22Rv1 (cell line): ENCODE data around the gene NRCAM.

ENCODE experiments used
- H3K27ac ChIP-seq: fragments of 450-650 bp; 2 replicates; pipeline ENCODE4 v1.5.1; 2017
- CTCF ChIP-seq: fragments of 450-650 bp; IDR thresholded peaks from 2 replicates; pipeline ENCODE4 v1.5.1; 2017; ENCODE audit warnings: mild to moderate bottlenecking
- ZFX ChIP-seq: fragments of 450-650 bp; IDR thresholded peaks from 2 replicates; pipeline ENCODE4 v1.6.1; 2017; ENCODE audit warnings: antibody characterized with exemption, borderline replicate concordance

Gene NRCAM

GRCh38 chr7:108252177-108252576 lies 204.1 kb downstream of the NRCAM start:
- TF ChIP-seq ZFX (no peak), CTCF (no peak)
- H3K27ac ChIP-seq = no peak overlapping the region

- no peak for TF ChIP-seq ZFX
- no peak for TF ChIP-seq CTCF
- no peak overlapping the region for H3K27ac ChIP-seq
These were observed 204.5 kb downstream of the NRCAM start for GRCh38 chr7:108251700-108252099.

- TF ChIP-seq CTCF (no peak), ZFX (no peak)
- peak overlapping the region; percentile 63 for H3K27ac ChIP-seq
These were observed 206.8 kb downstream of the NRCAM start for GRCh38 chr7:108249453-108249852.

GRCh38 chr7:108248821-108249220 lies 207.4 kb downstream of the NRCAM start:
- peak overlapping the region; percentile 63 for H3K27ac ChIP-seq
- TF ChIP-seq ZFX (no peak), CTCF (no peak)

- no peak overlapping the region; the same call in 1 of the 2 replicates for H3K27ac ChIP-seq
- no peak for TF ChIP-seq ZFX
- TF ChIP-seq CTCF = no peak
These were observed 207.8 kb downstream of the NRCAM start for GRCh38 chr7:108248418-108248817.

- H3K27ac ChIP-seq = no peak overlapping the region
- TF ChIP-seq ZFX = no peak
- TF ChIP-seq CTCF = no peak
These were observed 208.6 kb downstream of the NRCAM start for GRCh38 chr7:108247614-108248013.

GRCh38 chr7:108246227-108246837 lies 209.9 kb downstream of the NRCAM start:
- no peak for TF ChIP-seq ZFX
- TF ChIP-seq CTCF = no peak

More at GRCh38 chr7:108246227-108246837, 209.9 kb downstream of the NRCAM start:
- peak overlapping the region; percentile 23 for H3K27ac ChIP-seq
